H1 (cell line): Measurements from ENCODE around the gene ACSM2A. TPM values are rescaled to one million over a fixed set of nuclear protein-coding genes. Genes with fewer than 3 reads are reported as not detected.
"Not testable (repeated sequence)": the region's sequence is repeated elsewhere in the genome, so short reads cannot be mapped to it uniquely, and the experiment has no call there.

Experiments
- CTCF ChIA-PET: fragments of 300-600 bp; sonication (Branson Sonifier 250); formaldehyde crosslinking; loops from one replicate; lab custom pipeline; 2021; ENCODE audit not compliant: partially characterized antibody; lab: Charles Lee
- POLR2A ChIA-PET: fragments of 300-600 bp; sonication (Branson Sonifier 250); formaldehyde crosslinking; loops from one replicate; lab custom pipeline; 2021; ENCODE audit warnings: inconsistent platforms; ENCODE audit not compliant: partially characterized antibody; lab: Charles Lee
- DNase-seq, 2 experiments: peaks; one replicate each; pipeline versions ENCODE4 v3.0.0 to v3.0.0-alpha.2; 2010 to 2022; ENCODE audit warnings: low spot score in 2 of 2, low read depth in 1 of 2, mixed read lengths in 1 of 2
- FAIRE-seq: peaks from 2 replicates; lab custom pipeline; 2011; peaks lifted over from hg19 to GRCh38; lab: Jason Lieb, UNC
- H2AFZ ChIP-seq: 2 replicates; pipeline ENCODE4 v1.8.1; 2012; ENCODE audit warnings: low read length, inconsistent platforms
- H2AK5ac ChIP-seq: 2 replicates; pipeline ENCODE4 v1.6.1; 2013; ENCODE audit warnings: low read depth, low read length
- H2BK120ac ChIP-seq: replicated peaks from 2 replicates; pipeline ENCODE3; 2013; ENCODE audit warnings: low read depth, low read length, inconsistent platforms
- H2BK12ac ChIP-seq: 2 replicates; pipeline ENCODE4 v1.6.1; 2013; ENCODE audit warnings: low read depth, low read length
- H2BK15ac ChIP-seq: 2 replicates; pipeline ENCODE4 v1.6.1; 2013; ENCODE audit warnings: low read length
- H2BK20ac ChIP-seq: 2 replicates; pipeline ENCODE4 v1.6.1; 2013; ENCODE audit warnings: low read length
- H2BK5ac ChIP-seq: 2 replicates; pipeline ENCODE4 v1.6.1; 2013; ENCODE audit warnings: low read depth, low read length
- H3K14ac ChIP-seq: 2 replicates; pipeline ENCODE4 v1.6.1; 2013; ENCODE audit warnings: inconsistent platforms; ENCODE audit not compliant: insufficient read length
- H3K18ac ChIP-seq: 2 replicates; pipeline ENCODE4 v1.6.1; 2013; ENCODE audit warnings: low read length; ENCODE audit errors: extremely low read depth
- H3K23ac ChIP-seq: 2 replicates; pipeline ENCODE4 v1.6.1; 2013; ENCODE audit warnings: inconsistent platforms; ENCODE audit not compliant: insufficient read length
- H3K23me2 ChIP-seq: 2 replicates; pipeline ENCODE4 v1.6.1; 2013; ENCODE audit warnings: low read depth, low read length
- H3K27ac ChIP-seq: 2 replicates; pipeline ENCODE4 v1.6.1; 2011; ENCODE audit warnings: low read depth, low read length, inconsistent platforms
- H3K27me3 ChIP-seq, 4 experiments: replicated peaks in 1 of 4; 1 replicate in 1 of 4; 2 replicates in 3 of 4; pipeline versions ENCODE4 v1.6.1 to v1.8.1; 2011 to 2013; ENCODE audit warnings: low read length in 3 of 4, mild to moderate bottlenecking in 3 of 4, inconsistent platforms in 2 of 4, mixed read lengths in 2 of 4, moderate library complexity in 1 of 4; ENCODE audit not compliant: control insufficient read depth in 3 of 4, insufficient read depth in 3 of 4; ENCODE audit errors: extremely low read depth in 1 of 4
- H3K36me3 ChIP-seq, 4 experiments: 2 replicates each; pipeline versions ENCODE4 v1.6.1 to v1.8.1; 2011 to 2013; ENCODE audit warnings: mild to moderate bottlenecking in 4 of 4, low read length in 3 of 4, moderate library complexity in 2 of 4, control low read depth in 1 of 4, inconsistent platforms in 1 of 4; ENCODE audit not compliant: insufficient read depth in 4 of 4, control insufficient read depth in 2 of 4
- H3K4ac ChIP-seq: replicated peaks from 2 replicates; pipeline ENCODE3; 2013; ENCODE audit warnings: low read length, low read depth, mixed read lengths, inconsistent platforms; ENCODE audit not compliant: insufficient read length
- H3K4me1 ChIP-seq, 4 experiments: replicated peaks in 1 of 4; 1 replicate in 1 of 4; 2 replicates in 3 of 4; pipeline versions ENCODE4 v1.6.1 to v1.8.1; 2011 to 2013; ENCODE audit warnings: low read length in 3 of 4, inconsistent platforms in 2 of 4, mixed read lengths in 1 of 4; ENCODE audit not compliant: insufficient read depth in 4 of 4, control insufficient read depth in 3 of 4
- H3K4me2 ChIP-seq, 2 experiments: 2 replicates each; pipeline versions ENCODE4 v1.6.1 to v1.8.1; 2011 to 2013; ENCODE audit warnings: low read depth in 2 of 2, low read length in 2 of 2, control low read depth in 1 of 2, inconsistent platforms in 1 of 2, mild to moderate bottlenecking in 1 of 2; ENCODE audit not compliant: insufficient read depth in 1 of 2
- H3K4me3 ChIP-seq, 4 experiments: fragments of 200-600, 300-600 bp in 1 of 4; sonication (generic), shearing (Covaris generic), sonication (Bioruptor Twin) in 1 of 4; 2 replicates each; pipeline versions ENCODE4 v1.5.1 to v1.8.1; 2011 to 2016; ENCODE audit warnings: low read length in 4 of 4, low read depth in 3 of 4, control low read depth in 2 of 4, inconsistent platforms in 2 of 4, mild to moderate bottlenecking in 2 of 4, mixed read lengths in 1 of 4, moderate library complexity in 1 of 4; ENCODE audit not compliant: insufficient read depth in 2 of 4; ENCODE audit errors: extremely low read depth in 1 of 4
- H3K56ac ChIP-seq: replicated peaks from 2 replicates; pipeline ENCODE3; 2013; ENCODE audit warnings: low read depth, mild to moderate bottlenecking, mixed read lengths, low read length, inconsistent platforms; ENCODE audit not compliant: insufficient read length
- H3K79me1 ChIP-seq: 2 replicates; pipeline ENCODE4 v1.6.1; 2013; ENCODE audit warnings: low read depth, low read length, control low read depth
- H3K79me2 ChIP-seq, 2 experiments: 2 replicates each; pipeline versions ENCODE4 v1.6.1 to v1.8.1; 2012 to 2013; ENCODE audit warnings: low read length in 2 of 2, mild to moderate bottlenecking in 2 of 2, inconsistent platforms in 1 of 2; ENCODE audit not compliant: insufficient read depth in 2 of 2, control insufficient read depth in 1 of 2
- H3K9ac ChIP-seq, 4 experiments: replicated peaks in 1 of 4; 1 replicate in 1 of 4; 2 replicates in 3 of 4; pipeline versions ENCODE4 v1.6.1 to v1.8.1; 2011 to 2013; ENCODE audit warnings: low read depth in 3 of 4, low read length in 3 of 4, control low read depth in 2 of 4, mild to moderate bottlenecking in 2 of 4, moderate library complexity in 2 of 4, inconsistent platforms in 1 of 4; ENCODE audit errors: extremely low read depth in 1 of 4
- H3K9me3 ChIP-seq, 2 experiments: 2 replicates each; pipeline versions ENCODE4 v1.6.1 to v1.8.1; 2012 to 2013; ENCODE audit warnings: mild to moderate bottlenecking in 2 of 2, moderate library complexity in 2 of 2, control low read depth in 1 of 2, inconsistent platforms in 1 of 2, low read depth in 1 of 2, low read length in 1 of 2, mixed read lengths in 1 of 2; ENCODE audit not compliant: insufficient read depth in 2 of 2
- H4K20me1 ChIP-seq, 2 experiments: replicated peaks in 1 of 2; 2 replicates each; pipeline versions ENCODE3 to v1.8.1; 2011 to 2013; ENCODE audit warnings: inconsistent platforms in 2 of 2, low read length in 2 of 2, mild to moderate bottlenecking in 1 of 2; ENCODE audit not compliant: insufficient read depth in 2 of 2, control insufficient read depth in 1 of 2
- H4K5ac ChIP-seq: 2 replicates; pipeline ENCODE4 v1.6.1; 2013; ENCODE audit warnings: low read length, low read depth, mixed read lengths, inconsistent platforms; ENCODE audit not compliant: insufficient read length
- H4K8ac ChIP-seq: 2 replicates; pipeline ENCODE4 v1.8.0; 2013; ENCODE audit warnings: mild to moderate bottlenecking, moderate library complexity, low read length, inconsistent platforms; ENCODE audit not compliant: insufficient read depth; ENCODE audit errors: extremely low read depth
- H4K91ac ChIP-seq: replicated peaks from 2 replicates; pipeline ENCODE3; 2013; ENCODE audit warnings: low read length, mixed read lengths, inconsistent platforms; ENCODE audit not compliant: insufficient read length
- WGBS, 2 experiments: shearing (Covaris generic) in 1 of 2; methylation state at CpG; one replicate each; pipeline versions ENCODE4 v1.1.6 to v1.1.7; 2013 to 2015; ENCODE audit warnings: low lambda C conversion rate in 2 of 2, mixed read lengths in 2 of 2, inconsistent platforms in 1 of 2, low coverage in 1 of 2, missing lambda C conversion rate in 1 of 2; ENCODE audit not compliant: insufficient replicate concordance in 2 of 2, insufficient coverage in 1 of 2, insufficient read length in 1 of 2; ENCODE audit errors: extremely low coverage in 1 of 2, missing lambda C conversion rate in 1 of 2; 5-methylcytosine and 5-hydroxymethylcytosine counted together
- polyA plus RNA-seq, 7 experiments: library from polyadenylated mRNA; depleted of rRNA in 3 of 7; stranded (reverse) in 5 of 7; unstranded in 2 of 7; fragments of >200 nt in 5 of 7; fragments of 200-250 nt in 2 of 7; gene quantifications; 1 replicate in 5 of 7; 2 replicates in 1 of 7; 4 replicates in 1 of 7; pipeline versions ENCODE4 v1.2.1 to v1.2.3, GENCODE V29; 2011 to 2013; ENCODE audit warnings: missing spikeins in 2 of 7, mixed read lengths in 2 of 7
- total RNA-seq: library from RNA; stranded (reverse); fragmentation: NEBNext Ultra II Directional; extraction: Animal tissue kit (Norgen Biotek cat#: 25700); gene quantifications from 2 replicates; pipeline ENCODE4 v1.2.1, GENCODE V29; 2021

Gene ACSM2A
- total and polyA plus RNA-seq, 2 of the 8 experiments (the other 6 are each of a cell fraction or from before 2014, with no cell fraction given), result not detected

GRCh38 chr16:20419093-20419492 is 32.2 kb upstream of the ACSM2A start:
- not testable (repeated sequence) for H2AK5ac ChIP-seq, H2BK5ac ChIP-seq

GRCh38 chr16:20421748-20422147 is 29.6 kb upstream of the ACSM2A start:
- DNase-seq, H3K27ac ChIP-seq, H4K5ac ChIP-seq, H3K23ac ChIP-seq, H3K56ac ChIP-seq, H4K8ac ChIP-seq, H3K18ac ChIP-seq, H3K23me2 ChIP-seq, H2BK5ac ChIP-seq, H3K79me2 ChIP-seq, H3K4me1 ChIP-seq, H3K4me2 ChIP-seq, H3K79me1 ChIP-seq, H3K4me3 ChIP-seq, H3K4ac ChIP-seq, H2BK15ac ChIP-seq, H4K20me1 ChIP-seq, H3K36me3 ChIP-seq, H2AFZ ChIP-seq, FAIRE-seq, H3K9ac ChIP-seq, H3K14ac ChIP-seq, H2BK12ac ChIP-seq, H4K91ac ChIP-seq, POLR2A ChIA-PET, H3K27me3 ChIP-seq, H2AK5ac ChIP-seq, H3K9me3 ChIP-seq, H2BK20ac ChIP-seq, H2BK120ac ChIP-seq: not testable (repeated sequence)
- 92% methylated on average over 2 of the region's 2 CpGs; no CpG with 5 or more reads in 1 of the 2 experiments for WGBS, 2 experiments
- CTCF ChIA-PET, result interaction anchor here (1.0 kb wide), 1 partner anchor 514 kb away, joined by 3 read pairs; no protein-coding TSS in a partner anchor

More at GRCh38 chr16:20419093-20419492, 32.2 kb upstream of the ACSM2A start:
- H2BK120ac ChIP-seq, H2BK15ac ChIP-seq, H3K9me3 ChIP-seq, H3K4ac ChIP-seq, DNase-seq, H3K79me2 ChIP-seq, H3K23me2 ChIP-seq, H2AFZ ChIP-seq, H4K20me1 ChIP-seq, H4K8ac ChIP-seq, H3K36me3 ChIP-seq, H3K79me1 ChIP-seq, H3K9ac ChIP-seq, H2BK12ac ChIP-seq, H3K4me2 ChIP-seq, H3K4me1 ChIP-seq, H3K27ac ChIP-seq, H3K23ac ChIP-seq, POLR2A ChIA-PET, H3K18ac ChIP-seq, H3K27me3 ChIP-seq, H4K5ac ChIP-seq, H2BK20ac ChIP-seq, H4K91ac ChIP-seq, H3K4me3 ChIP-seq, H3K56ac ChIP-seq, H3K14ac ChIP-seq, FAIRE-seq: not testable (repeated sequence)
- CTCF ChIA-PET, result interaction anchor here (1.4 kb wide), 1 partner anchor 198 kb away, joined by 3 read pairs; no protein-coding TSS in a partner anchor
- 86% methylated on average over 8 of the region's 8 CpGs; no CpG with 5 or more reads in 1 of the 2 experiments for WGBS, 2 experiments
